ENCODE measurements around the gene CIB2. TPM values are rescaled to one million over a fixed set of nuclear protein-coding genes. Genes with fewer than 3 reads are reported as not detected.

Gene CIB2
- total RNA-seq, 1 donor from 2014 or later: 27.6 TPM

GRCh38 chr15:78175330-78175729 is 44.1 kb upstream of the CIB2 start:
- H3K4me1 Mint-ChIP-seq: no peaks in the 10 kb centered on the region
- DNase-seq (ENCODE audit: low spot score in 2 of 2, unreplicated experiment in 2 of 2): no peak
- H3K36me3 Mint-ChIP-seq: peaks cover 19% of the 10 kb centered on the region
- H3K4me3 Mint-ChIP-seq: no peak overlapping the region
- TF ChIP-seq CTCF (IDR thresholded peaks at IDR 0.05; ENCODE audit: unreplicated experiment): no peak
- H3K27ac Mint-ChIP-seq: no peak overlapping the region
- no peaks in the 10 kb centered on the region for H3K9me3 Mint-ChIP-seq
- peaks cover 2% of the 10 kb centered on the region for H3K27me3 Mint-ChIP-seq (ENCODE audit: low read depth)

GRCh38 chr15:78174401-78174800 is 43.2 kb upstream of the CIB2 start:
- H3K36me3 Mint-ChIP-seq: peaks cover 20% of the 10 kb centered on the region
- peaks cover 2% of the 10 kb centered on the region for H3K27me3 Mint-ChIP-seq (ENCODE audit: low read depth)
- DNase-seq (ENCODE audit: low spot score in 2 of 2, unreplicated experiment in 2 of 2): no peak
- H3K4me1 Mint-ChIP-seq: no peaks in the 10 kb centered on the region
- no peak overlapping the region for H3K4me3 Mint-ChIP-seq
- no peak overlapping the region for H3K27ac Mint-ChIP-seq
- H3K9me3 Mint-ChIP-seq: no peaks in the 10 kb centered on the region
- TF ChIP-seq CTCF (IDR thresholded peaks at IDR 0.05; ENCODE audit: unreplicated experiment): no peak

GRCh38 chr15:78171864-78172472 is 40.7 kb upstream of the CIB2 start:
- peaks cover 38% of the 10 kb centered on the region for H3K36me3 Mint-ChIP-seq
- no peak for DNase-seq (ENCODE audit: low spot score in 2 of 2, unreplicated experiment in 2 of 2)

GRCh38 chr15:78170848-78171773 is 39.9 kb upstream of the CIB2 start:
- Mint-ChIP-seq H3K36me3 (peaks cover 40% of the 10 kb centered on the region), H3K9me3 (no peaks in the 10 kb centered on the region), H3K27me3 (ENCODE audit: low read depth) (no peaks in the 10 kb centered on the region), H3K4me3 (no peak overlapping the region), H3K4me1 (no peaks in the 10 kb centered on the region), H3K27ac (no peak overlapping the region)
- TF ChIP-seq CTCF (IDR thresholded peaks at IDR 0.05; ENCODE audit: unreplicated experiment): no peak
- DNase-seq (ENCODE audit: low spot score in 2 of 2, unreplicated experiment in 2 of 2): no peak

More at GRCh38 chr15:78171864-78172472, 40.7 kb upstream of the CIB2 start:
- Mint-ChIP-seq H3K9me3 (no peaks in the 10 kb centered on the region), H3K4me3 (no peak overlapping the region), H3K27me3 (ENCODE audit: low read depth) (peaks cover under 1% of the 10 kb centered on the region), H3K4me1 (no peaks in the 10 kb centered on the region), H3K27ac (no peak overlapping the region)
- TF ChIP-seq CTCF (IDR thresholded peaks at IDR 0.05; ENCODE audit: unreplicated experiment): no peak

- Mint-ChIP-seq H3K36me3 (peaks cover 54% of the 10 kb centered on the region), H3K27ac (no peak overlapping the region)
- TF ChIP-seq CTCF (IDR thresholded peaks at IDR 0.05; ENCODE audit: unreplicated experiment): no peak
Observed at GRCh38 chr15:78168608-78169007, 37.4 kb upstream of the CIB2 start.

More at GRCh38 chr15:78168608-78169007, 37.4 kb upstream of the CIB2 start:
- no peak for DNase-seq (ENCODE audit: low spot score in 2 of 2, unreplicated experiment in 2 of 2)
- Mint-ChIP-seq H3K27me3 (ENCODE audit: low read depth) (no peaks in the 10 kb centered on the region), H3K9me3 (no peaks in the 10 kb centered on the region), H3K4me3 (no peak overlapping the region), H3K4me1 (no peaks in the 10 kb centered on the region)
